Endothelial cell of coronary artery (primary cell): ENCODE measurements around the gene GRIN2B. TPM values are rescaled to one million over a fixed set of nuclear protein-coding genes. Genes with fewer than 3 reads are reported as not detected.

Experiments
- total RNA-seq: library from RNA; depleted of rRNA; stranded (reverse); fragments of >200 nt; gene quantifications from 2 replicates; pipeline ENCODE4 v1.2.3, GENCODE V29; 2014

GRIN2B gene
- not detected in 2 replicates for total RNA-seq

GRCh38 chr12:13981296-13981962 is at the start of gene GRIN2B:
Gene GRIN2B, minus strand, starts transcription at chr12:13981602. Its CDS starts 115,394 bp downstream, at chr12:13866208.

